Sigmoid colon (tissue), 4 donors: ENCODE results near the gene ENHO.
"Not testable (repeated sequence)": the region's sequence is repeated elsewhere in the genome, so short reads cannot be mapped to it uniquely, and the experiment has no call there.

Source experiments
- EP300 ChIP-seq, 4 donors: sonication (generic); formaldehyde crosslinking; IDR thresholded peaks; one replicate each; pipeline ENCODE4 v1.6.1; 2017; ENCODE audit warnings: antibody characterized with exemption in 4 of 4
- TF ChIP-seq, protein P1 (sequence below), 4 experiments: fragments of 450-650 bp in 3 of 4; fragments of 200-600 bp in 1 of 4; IDR thresholded peaks; one replicate each; pipeline ENCODE4 v1.5.1; 2016 to 2019; ENCODE audit warnings: antibody characterized with exemption in 4 of 4, mild to moderate bottlenecking in 3 of 4, moderate library complexity in 2 of 4

DNA sequence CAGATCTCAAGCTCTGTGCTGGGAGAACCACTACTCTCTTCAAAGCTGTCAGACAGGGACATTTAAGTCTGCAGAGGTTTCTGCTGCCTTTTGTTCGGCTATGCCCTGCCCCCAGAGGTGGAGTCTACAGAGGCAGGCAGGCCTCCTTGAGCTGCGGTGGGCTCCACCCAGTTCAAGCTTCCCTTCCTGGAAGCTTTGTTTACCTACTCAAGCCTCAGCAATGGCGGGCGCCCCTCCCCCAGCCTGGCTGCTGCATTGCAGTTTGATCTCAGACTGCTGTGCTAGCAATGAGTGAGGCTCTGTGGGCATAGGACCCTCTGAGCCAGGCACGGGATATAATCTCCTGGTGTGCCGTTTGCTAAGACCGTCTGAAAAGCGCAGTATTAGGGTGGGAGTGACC, 9.3 kb upstream of the ENHO start:
- TF ChIP-seq, protein P1, sequence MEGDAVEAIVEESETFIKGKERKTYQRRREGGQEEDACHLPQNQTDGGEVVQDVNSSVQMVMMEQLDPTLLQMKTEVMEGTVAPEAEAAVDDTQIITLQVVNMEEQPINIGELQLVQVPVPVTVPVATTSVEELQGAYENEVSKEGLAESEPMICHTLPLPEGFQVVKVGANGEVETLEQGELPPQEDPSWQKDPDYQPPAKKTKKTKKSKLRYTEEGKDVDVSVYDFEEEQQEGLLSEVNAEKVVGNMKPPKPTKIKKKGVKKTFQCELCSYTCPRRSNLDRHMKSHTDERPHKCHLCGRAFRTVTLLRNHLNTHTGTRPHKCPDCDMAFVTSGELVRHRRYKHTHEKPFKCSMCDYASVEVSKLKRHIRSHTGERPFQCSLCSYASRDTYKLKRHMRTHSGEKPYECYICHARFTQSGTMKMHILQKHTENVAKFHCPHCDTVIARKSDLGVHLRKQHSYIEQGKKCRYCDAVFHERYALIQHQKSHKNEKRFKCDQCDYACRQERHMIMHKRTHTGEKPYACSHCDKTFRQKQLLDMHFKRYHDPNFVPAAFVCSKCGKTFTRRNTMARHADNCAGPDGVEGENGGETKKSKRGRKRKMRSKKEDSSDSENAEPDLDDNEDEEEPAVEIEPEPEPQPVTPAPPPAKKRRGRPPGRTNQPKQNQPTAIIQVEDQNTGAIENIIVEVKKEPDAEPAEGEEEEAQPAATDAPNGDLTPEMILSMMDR (IDR thresholded peaks at IDR 0.05) = not testable (repeated sequence)
- TF ChIP-seq EP300 (IDR thresholded peaks at IDR 0.05) = not testable (repeated sequence)
